H1 (cell line): Measurements from ENCODE around the gene NDST4. TPM values are rescaled to one million over a fixed set of nuclear protein-coding genes. Genes with fewer than 3 reads are reported as not detected.

Experiments used
- CTCF ChIA-PET: fragments of 300-600 bp; sonication (Branson Sonifier 250); formaldehyde crosslinking; loops from one replicate; lab custom pipeline; 2021; ENCODE audit not compliant: partially characterized antibody; lab: Charles Lee
- POLR2A ChIA-PET: fragments of 300-600 bp; sonication (Branson Sonifier 250); formaldehyde crosslinking; loops from one replicate; lab custom pipeline; 2021; ENCODE audit warnings: inconsistent platforms; ENCODE audit not compliant: partially characterized antibody; lab: Charles Lee
- DNase-seq, 2 experiments: peaks; one replicate each; pipeline versions ENCODE4 v3.0.0 to v3.0.0-alpha.2; 2010 to 2022; ENCODE audit warnings: low spot score in 2 of 2, low read depth in 1 of 2, mixed read lengths in 1 of 2
- FAIRE-seq: peaks from 2 replicates; lab custom pipeline; 2011; peaks lifted over from hg19 to GRCh38; lab: Jason Lieb, UNC
- H2AFZ ChIP-seq: 2 replicates; pipeline ENCODE4 v1.8.1; 2012; ENCODE audit warnings: low read length, inconsistent platforms
- H2AK5ac ChIP-seq: 2 replicates; pipeline ENCODE4 v1.6.1; 2013; ENCODE audit warnings: low read depth, low read length
- H2BK120ac ChIP-seq: replicated peaks from 2 replicates; pipeline ENCODE3; 2013; ENCODE audit warnings: low read depth, low read length, inconsistent platforms
- H2BK12ac ChIP-seq: 2 replicates; pipeline ENCODE4 v1.6.1; 2013; ENCODE audit warnings: low read depth, low read length
- H2BK15ac ChIP-seq: 2 replicates; pipeline ENCODE4 v1.6.1; 2013; ENCODE audit warnings: low read length
- H2BK20ac ChIP-seq: 2 replicates; pipeline ENCODE4 v1.6.1; 2013; ENCODE audit warnings: low read length
- H2BK5ac ChIP-seq: 2 replicates; pipeline ENCODE4 v1.6.1; 2013; ENCODE audit warnings: low read depth, low read length
- H3K14ac ChIP-seq: 2 replicates; pipeline ENCODE4 v1.6.1; 2013; ENCODE audit warnings: inconsistent platforms; ENCODE audit not compliant: insufficient read length
- H3K18ac ChIP-seq: 2 replicates; pipeline ENCODE4 v1.6.1; 2013; ENCODE audit warnings: low read length; ENCODE audit errors: extremely low read depth
- H3K23ac ChIP-seq: 2 replicates; pipeline ENCODE4 v1.6.1; 2013; ENCODE audit warnings: inconsistent platforms; ENCODE audit not compliant: insufficient read length
- H3K23me2 ChIP-seq: 2 replicates; pipeline ENCODE4 v1.6.1; 2013; ENCODE audit warnings: low read depth, low read length
- H3K27ac ChIP-seq: 2 replicates; pipeline ENCODE4 v1.6.1; 2011; ENCODE audit warnings: low read depth, low read length, inconsistent platforms
- H3K27me3 ChIP-seq, 4 experiments: replicated peaks in 1 of 4; 1 replicate in 1 of 4; 2 replicates in 3 of 4; pipeline versions ENCODE4 v1.6.1 to v1.8.1; 2011 to 2013; ENCODE audit warnings: low read length in 3 of 4, mild to moderate bottlenecking in 3 of 4, inconsistent platforms in 2 of 4, mixed read lengths in 2 of 4, moderate library complexity in 1 of 4; ENCODE audit not compliant: control insufficient read depth in 3 of 4, insufficient read depth in 3 of 4; ENCODE audit errors: extremely low read depth in 1 of 4
- H3K36me3 ChIP-seq, 4 experiments: 2 replicates each; pipeline versions ENCODE4 v1.6.1 to v1.8.1; 2011 to 2013; ENCODE audit warnings: mild to moderate bottlenecking in 4 of 4, low read length in 3 of 4, moderate library complexity in 2 of 4, control low read depth in 1 of 4, inconsistent platforms in 1 of 4; ENCODE audit not compliant: insufficient read depth in 4 of 4, control insufficient read depth in 2 of 4
- H3K4ac ChIP-seq: replicated peaks from 2 replicates; pipeline ENCODE3; 2013; ENCODE audit warnings: low read length, low read depth, mixed read lengths, inconsistent platforms; ENCODE audit not compliant: insufficient read length
- H3K4me1 ChIP-seq, 4 experiments: replicated peaks in 1 of 4; 1 replicate in 1 of 4; 2 replicates in 3 of 4; pipeline versions ENCODE4 v1.6.1 to v1.8.1; 2011 to 2013; ENCODE audit warnings: low read length in 3 of 4, inconsistent platforms in 2 of 4, mixed read lengths in 1 of 4; ENCODE audit not compliant: insufficient read depth in 4 of 4, control insufficient read depth in 3 of 4
- H3K4me2 ChIP-seq, 2 experiments: 2 replicates each; pipeline versions ENCODE4 v1.6.1 to v1.8.1; 2011 to 2013; ENCODE audit warnings: low read depth in 2 of 2, low read length in 2 of 2, control low read depth in 1 of 2, inconsistent platforms in 1 of 2, mild to moderate bottlenecking in 1 of 2; ENCODE audit not compliant: insufficient read depth in 1 of 2
- H3K4me3 ChIP-seq, 4 experiments: fragments of 200-600, 300-600 bp in 1 of 4; sonication (generic), shearing (Covaris generic), sonication (Bioruptor Twin) in 1 of 4; 2 replicates each; pipeline versions ENCODE4 v1.5.1 to v1.8.1; 2011 to 2016; ENCODE audit warnings: low read length in 4 of 4, low read depth in 3 of 4, control low read depth in 2 of 4, inconsistent platforms in 2 of 4, mild to moderate bottlenecking in 2 of 4, mixed read lengths in 1 of 4, moderate library complexity in 1 of 4; ENCODE audit not compliant: insufficient read depth in 2 of 4; ENCODE audit errors: extremely low read depth in 1 of 4
- H3K56ac ChIP-seq: replicated peaks from 2 replicates; pipeline ENCODE3; 2013; ENCODE audit warnings: low read depth, mild to moderate bottlenecking, mixed read lengths, low read length, inconsistent platforms; ENCODE audit not compliant: insufficient read length
- H3K79me1 ChIP-seq: 2 replicates; pipeline ENCODE4 v1.6.1; 2013; ENCODE audit warnings: low read depth, low read length, control low read depth
- H3K79me2 ChIP-seq, 2 experiments: 2 replicates each; pipeline versions ENCODE4 v1.6.1 to v1.8.1; 2012 to 2013; ENCODE audit warnings: low read length in 2 of 2, mild to moderate bottlenecking in 2 of 2, inconsistent platforms in 1 of 2; ENCODE audit not compliant: insufficient read depth in 2 of 2, control insufficient read depth in 1 of 2
- H3K9ac ChIP-seq, 4 experiments: replicated peaks in 1 of 4; 1 replicate in 1 of 4; 2 replicates in 3 of 4; pipeline versions ENCODE4 v1.6.1 to v1.8.1; 2011 to 2013; ENCODE audit warnings: low read depth in 3 of 4, low read length in 3 of 4, control low read depth in 2 of 4, mild to moderate bottlenecking in 2 of 4, moderate library complexity in 2 of 4, inconsistent platforms in 1 of 4; ENCODE audit errors: extremely low read depth in 1 of 4
- H3K9me3 ChIP-seq, 2 experiments: 2 replicates each; pipeline versions ENCODE4 v1.6.1 to v1.8.1; 2012 to 2013; ENCODE audit warnings: mild to moderate bottlenecking in 2 of 2, moderate library complexity in 2 of 2, control low read depth in 1 of 2, inconsistent platforms in 1 of 2, low read depth in 1 of 2, low read length in 1 of 2, mixed read lengths in 1 of 2; ENCODE audit not compliant: insufficient read depth in 2 of 2
- H4K20me1 ChIP-seq, 2 experiments: replicated peaks in 1 of 2; 2 replicates each; pipeline versions ENCODE3 to v1.8.1; 2011 to 2013; ENCODE audit warnings: inconsistent platforms in 2 of 2, low read length in 2 of 2, mild to moderate bottlenecking in 1 of 2; ENCODE audit not compliant: insufficient read depth in 2 of 2, control insufficient read depth in 1 of 2
- H4K5ac ChIP-seq: 2 replicates; pipeline ENCODE4 v1.6.1; 2013; ENCODE audit warnings: low read length, low read depth, mixed read lengths, inconsistent platforms; ENCODE audit not compliant: insufficient read length
- H4K8ac ChIP-seq: 2 replicates; pipeline ENCODE4 v1.8.0; 2013; ENCODE audit warnings: mild to moderate bottlenecking, moderate library complexity, low read length, inconsistent platforms; ENCODE audit not compliant: insufficient read depth; ENCODE audit errors: extremely low read depth
- H4K91ac ChIP-seq: replicated peaks from 2 replicates; pipeline ENCODE3; 2013; ENCODE audit warnings: low read length, mixed read lengths, inconsistent platforms; ENCODE audit not compliant: insufficient read length
- BCL11A ChIP-seq, 2 experiments: IDR thresholded peaks; one replicate each; pipeline ENCODE4 v1.6.1; 2011; ENCODE audit warnings: low read depth in 2 of 2, low read length in 2 of 2, mild to moderate bottlenecking in 2 of 2
- CREB1 ChIP-seq: IDR thresholded peaks from 2 replicates; pipeline ENCODE4 v1.6.1; 2012; ENCODE audit warnings: inconsistent platforms
- EZH2 ChIP-seq: fragments of 200-600 bp; sonication (generic); IDR thresholded peaks from 2 replicates; pipeline ENCODE4 v1.7.1; 2012; ENCODE audit warnings: low read depth, mild to moderate bottlenecking, moderate library complexity, low read length, inconsistent platforms; ENCODE audit not compliant: severe bottlenecking
- KDM1A ChIP-seq: fragments of 200-600, 300-600 bp; sonication (generic); IDR thresholded peaks from 2 replicates; pipeline ENCODE4 v1.7.1; 2016; ENCODE audit warnings: mild to moderate bottlenecking, low read length, borderline replicate concordance
- KDM4A ChIP-seq: IDR thresholded peaks from one replicate; pipeline ENCODE4 v1.7.1; 2012; ENCODE audit warnings: low read depth, mild to moderate bottlenecking, moderate library complexity, low read length, inconsistent platforms; ENCODE audit not compliant: severe bottlenecking
- POLR2AphosphoS5 ChIP-seq: IDR thresholded peaks from 2 replicates; pipeline ENCODE4 v1.6.1; 2011; ENCODE audit warnings: low read depth, low read length
- SIN3A ChIP-seq, 2 experiments: IDR thresholded peaks in 1 of 2; conservative IDR thresholded peaks in 1 of 2; 2 replicates each; pipeline ENCODE4 v1.6.1; 2011 to 2012; ENCODE audit warnings: low read length in 2 of 2, improper control_type of control experiment in 1 of 2, low read depth in 1 of 2, mild to moderate bottlenecking in 1 of 2
- SIRT6 ChIP-seq: IDR thresholded peaks from one replicate; pipeline ENCODE4 v1.7.1; 2012; ENCODE audit warnings: low read length, inconsistent platforms
- SIX5 ChIP-seq: IDR thresholded peaks from 2 replicates; pipeline ENCODE4 v1.6.1; 2011; ENCODE audit warnings: mild to moderate bottlenecking, low read depth, low read length
- SRF ChIP-seq: IDR thresholded peaks from 2 replicates; pipeline ENCODE4 v1.6.1; 2011; ENCODE audit warnings: mild to moderate bottlenecking, low read depth, low read length, moderate library complexity
- WGBS, 2 experiments: shearing (Covaris generic) in 1 of 2; methylation state at CpG; one replicate each; pipeline versions ENCODE4 v1.1.6 to v1.1.7; 2013 to 2015; ENCODE audit warnings: low lambda C conversion rate in 2 of 2, mixed read lengths in 2 of 2, inconsistent platforms in 1 of 2, low coverage in 1 of 2, missing lambda C conversion rate in 1 of 2; ENCODE audit not compliant: insufficient replicate concordance in 2 of 2, insufficient coverage in 1 of 2, insufficient read length in 1 of 2; ENCODE audit errors: extremely low coverage in 1 of 2, missing lambda C conversion rate in 1 of 2; 5-methylcytosine and 5-hydroxymethylcytosine counted together
- polyA plus RNA-seq, 7 experiments: library from polyadenylated mRNA; depleted of rRNA in 3 of 7; stranded (reverse) in 5 of 7; unstranded in 2 of 7; fragments of >200 nt in 5 of 7; fragments of 200-250 nt in 2 of 7; gene quantifications; 1 replicate in 5 of 7; 2 replicates in 1 of 7; 4 replicates in 1 of 7; pipeline versions ENCODE4 v1.2.1 to v1.2.3, GENCODE V29; 2011 to 2013; ENCODE audit warnings: missing spikeins in 2 of 7, mixed read lengths in 2 of 7
- total RNA-seq: library from RNA; stranded (reverse); fragmentation: NEBNext Ultra II Directional; extraction: Animal tissue kit (Norgen Biotek cat#: 25700); gene quantifications from 2 replicates; pipeline ENCODE4 v1.2.1, GENCODE V29; 2021

Gene NDST4
- total and polyA plus RNA-seq, 2 of the 8 experiments (the other 6 are each of a cell fraction or from before 2014, with no cell fraction given), result 0.02 TPM; not detected in 1

DNA sequence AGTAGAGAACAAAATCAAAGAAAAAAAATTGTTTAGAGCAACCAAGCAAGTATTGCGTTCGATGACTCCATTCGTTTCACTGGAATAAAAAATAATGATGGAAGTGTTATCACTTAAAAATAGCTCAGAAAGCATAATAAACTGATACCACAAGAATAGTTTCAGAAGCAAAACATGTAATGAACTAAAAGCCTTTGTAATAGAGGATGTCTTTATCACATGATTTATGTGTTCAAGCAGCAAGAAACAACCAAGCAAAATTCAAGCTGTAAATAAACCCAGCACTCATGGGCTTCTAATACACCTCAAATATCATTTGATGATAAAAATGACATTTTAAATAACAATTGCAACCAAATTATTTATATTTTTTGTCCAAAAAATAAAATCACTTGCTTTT, 192.2 kb downstream of the NDST4 start:
- TF ChIP-seq BCL11A (IDR thresholded peaks at IDR 0.05; ENCODE audit: low read depth in 2 of 2, low read length in 2 of 2), result no peak
- no peak for TF ChIP-seq SIX5
- no peak for TF ChIP-seq KDM1A
- no peak for TF ChIP-seq KDM4A
- TF ChIP-seq EZH2, result no peak
- TF ChIP-seq SRF, result no peak
- no peak for TF ChIP-seq CREB1
- no peak for TF ChIP-seq SIN3A (conservative IDR thresholded peaks at IDR 0.05 in 1 of 2, IDR thresholded peaks at IDR 0.05 in 1 of 2; ENCODE audit: low read depth in 1 of 2, low read length in 2 of 2)
- no peak for TF ChIP-seq POLR2AphosphoS5
- TF ChIP-seq SIRT6, result no peak
- no peak overlapping the region for H2BK20ac ChIP-seq
- ChIA-PET CTCF (no interaction called here), POLR2A (no interaction called here)
- no peak overlapping the region for H3K9ac ChIP-seq
- H2BK5ac ChIP-seq, result no peak overlapping the region
- DNase-seq (no peak), FAIRE-seq (no peak)
- H3K14ac ChIP-seq, result no peak overlapping the region
- H3K4me3 ChIP-seq, result no peak overlapping the region
- no peak overlapping the region for H3K56ac ChIP-seq
- H3K18ac ChIP-seq, result no peak overlapping the region
- H3K4me2 ChIP-seq, result no peak overlapping the region
- no peaks in the 10 kb centered on the region for H3K9me3 ChIP-seq
- H4K20me1 ChIP-seq, result no peaks in the 10 kb centered on the region
- H3K4me1 ChIP-seq, result peaks cover 0 to 14% (median 7%) of the 10 kb centered on the region in 4 experiments; a peak in 4 of 7 replicates
- no peak overlapping the region for H3K23ac ChIP-seq
- no peaks in the 10 kb centered on the region for H3K27me3 ChIP-seq
- no peak overlapping the region for H3K4ac ChIP-seq
- H3K23me2 ChIP-seq, result no peaks in the 10 kb centered on the region
- H2BK15ac ChIP-seq, result no peak overlapping the region
- H4K5ac ChIP-seq, result no peak overlapping the region
- no peak overlapping the region for H4K91ac ChIP-seq
- no peak overlapping the region for H2BK12ac ChIP-seq
- no peak overlapping the region for H4K8ac ChIP-seq
- H2AK5ac ChIP-seq, result no peak overlapping the region
- no peak overlapping the region for H2AFZ ChIP-seq
- no peak overlapping the region for H3K27ac ChIP-seq
- H2BK120ac ChIP-seq, result no peak overlapping the region
- H3K79me2 ChIP-seq, result no peaks in the 10 kb centered on the region
- H3K79me1 ChIP-seq, result no peaks in the 10 kb centered on the region
- 65% methylated on average over 3 of the region's 3 CpGs; no CpG with 5 or more reads in 1 of the 2 experiments for WGBS, 2 experiments
- H3K36me3 ChIP-seq, result no peaks in the 10 kb centered on the region
